Fibroblast of pulmonary artery (primary cell): Measurements from ENCODE around the gene PDZRN3.
A peak's percentile ranks its signal among the peaks of the same experiment; 100 is the strongest.

ENCODE experiments used
- DNase-seq: peaks from one replicate; pipeline ENCODE4 v3.0.0-alpha.2; 2010; ENCODE audit warnings: low read depth
- H3K4me3 ChIP-seq: replicated peaks from 2 replicates; pipeline ENCODE4 v1.5.1; 2011; ENCODE audit warnings: low read depth, mild to moderate bottlenecking, control low read depth, low read length, moderate library complexity
- TF ChIP-seq, protein P1 (sequence below): IDR thresholded peaks from 2 replicates; pipeline ENCODE4 v1.5.1; 2011; ENCODE audit warnings: mild to moderate bottlenecking, control low read depth, low read length, inconsistent platforms; ENCODE audit errors: missing control alignments

Gene PDZRN3

DNA sequence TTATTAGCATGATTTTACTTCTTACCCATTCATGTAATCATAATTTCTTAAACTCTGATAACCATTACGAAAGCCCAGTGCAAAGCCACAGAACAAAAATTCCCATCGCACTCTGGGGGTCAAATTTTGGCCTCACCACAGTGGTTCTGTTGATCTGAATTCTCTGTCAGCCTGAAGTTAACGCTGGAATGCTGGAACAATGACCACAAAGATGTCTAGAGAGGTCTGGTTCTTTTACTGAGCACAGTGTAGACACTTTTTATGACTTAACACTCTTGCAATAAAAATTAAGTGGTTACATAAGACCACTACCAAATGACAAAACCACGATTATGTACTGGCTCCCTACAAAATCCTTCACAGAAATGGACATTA is 94.7 kb downstream of the PDZRN3 start:
- TF ChIP-seq, protein P1, sequence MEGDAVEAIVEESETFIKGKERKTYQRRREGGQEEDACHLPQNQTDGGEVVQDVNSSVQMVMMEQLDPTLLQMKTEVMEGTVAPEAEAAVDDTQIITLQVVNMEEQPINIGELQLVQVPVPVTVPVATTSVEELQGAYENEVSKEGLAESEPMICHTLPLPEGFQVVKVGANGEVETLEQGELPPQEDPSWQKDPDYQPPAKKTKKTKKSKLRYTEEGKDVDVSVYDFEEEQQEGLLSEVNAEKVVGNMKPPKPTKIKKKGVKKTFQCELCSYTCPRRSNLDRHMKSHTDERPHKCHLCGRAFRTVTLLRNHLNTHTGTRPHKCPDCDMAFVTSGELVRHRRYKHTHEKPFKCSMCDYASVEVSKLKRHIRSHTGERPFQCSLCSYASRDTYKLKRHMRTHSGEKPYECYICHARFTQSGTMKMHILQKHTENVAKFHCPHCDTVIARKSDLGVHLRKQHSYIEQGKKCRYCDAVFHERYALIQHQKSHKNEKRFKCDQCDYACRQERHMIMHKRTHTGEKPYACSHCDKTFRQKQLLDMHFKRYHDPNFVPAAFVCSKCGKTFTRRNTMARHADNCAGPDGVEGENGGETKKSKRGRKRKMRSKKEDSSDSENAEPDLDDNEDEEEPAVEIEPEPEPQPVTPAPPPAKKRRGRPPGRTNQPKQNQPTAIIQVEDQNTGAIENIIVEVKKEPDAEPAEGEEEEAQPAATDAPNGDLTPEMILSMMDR, result no peak
- H3K4me3 ChIP-seq, result no peak overlapping the region
- peak; percentile 61 for DNase-seq

DNA sequence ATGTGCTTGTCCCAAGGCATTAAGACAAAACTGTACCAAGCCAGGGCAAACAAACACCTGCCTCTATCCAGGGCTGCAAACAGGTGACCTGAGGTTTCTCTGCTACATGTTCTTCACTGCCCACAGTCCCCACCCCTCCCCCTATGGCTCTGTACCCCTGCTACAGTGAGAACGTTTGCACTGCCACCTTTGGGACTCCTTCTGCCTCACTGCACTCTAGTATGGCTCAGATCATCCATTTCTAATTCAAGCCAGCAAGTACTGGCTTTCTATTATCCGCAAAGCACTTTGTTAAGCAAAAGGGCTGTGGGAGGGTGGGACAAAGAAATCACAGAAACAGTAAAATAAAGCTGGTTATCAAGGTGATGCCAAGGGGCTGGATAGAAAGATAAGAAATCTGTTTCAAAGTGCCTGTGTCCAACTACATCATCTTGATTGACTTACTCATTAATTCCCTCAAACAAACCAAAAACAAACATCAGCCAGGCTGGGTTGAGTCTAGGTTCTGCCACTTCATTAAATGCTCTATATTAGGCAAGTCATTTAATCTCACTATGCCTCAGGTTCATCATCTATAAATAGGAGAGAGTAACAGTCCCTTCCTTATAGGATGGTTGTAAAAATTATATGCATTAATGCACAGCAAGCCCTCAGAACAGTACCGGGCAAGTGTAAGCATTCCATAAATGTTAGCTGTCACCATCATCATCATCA is 95.3 kb downstream of the PDZRN3 start:
- H3K4me3 ChIP-seq, result no peak overlapping the region
- TF ChIP-seq, protein P1, result no peak
- DNase-seq, result no peak

DNA sequence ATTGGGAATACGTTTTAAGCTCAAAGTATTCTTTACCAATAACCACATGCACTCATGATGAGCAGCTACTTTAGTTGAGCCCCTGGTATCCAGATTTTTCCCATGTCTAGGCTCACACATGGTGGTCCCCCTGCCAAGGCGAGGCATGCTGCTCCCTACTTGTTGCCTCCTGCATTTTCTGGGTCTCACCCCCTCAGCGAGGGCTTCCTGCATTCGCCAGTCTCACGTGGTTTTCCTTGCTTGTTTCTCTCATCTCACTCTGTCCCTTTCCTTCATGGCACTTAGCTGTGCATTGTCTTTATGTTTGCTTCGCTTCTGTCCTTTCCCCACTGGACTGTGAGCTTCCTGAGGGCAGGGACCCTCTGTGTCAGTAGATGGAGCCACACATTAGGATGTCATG is 99.2 kb downstream of the PDZRN3 start:
- H3K4me3 ChIP-seq, result no peak overlapping the region
- TF ChIP-seq, protein P1, result no peak
- no peak for DNase-seq

DNA sequence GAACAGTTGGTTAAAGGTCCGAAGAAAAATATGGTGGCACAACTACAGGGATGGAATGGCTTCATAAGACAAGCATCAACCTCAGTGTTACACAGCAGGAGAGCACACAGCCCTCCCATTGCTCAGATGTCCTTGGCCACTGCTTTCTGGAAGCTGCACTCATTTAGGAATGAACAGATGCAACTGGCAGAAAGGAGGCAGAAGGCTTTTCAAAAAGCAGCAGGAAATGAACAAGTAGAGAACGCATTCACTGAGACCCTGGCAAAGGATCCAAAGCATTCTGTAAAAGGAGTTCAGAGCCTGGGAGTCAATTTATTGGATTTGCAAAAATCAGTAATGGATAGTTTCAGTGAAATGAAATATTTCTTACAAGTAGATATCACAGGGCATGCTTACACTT is 101.1 kb downstream of the PDZRN3 start:
- no peak overlapping the region for H3K4me3 ChIP-seq
- DNase-seq, result no peak
- TF ChIP-seq, protein P1, result no peak

DNA sequence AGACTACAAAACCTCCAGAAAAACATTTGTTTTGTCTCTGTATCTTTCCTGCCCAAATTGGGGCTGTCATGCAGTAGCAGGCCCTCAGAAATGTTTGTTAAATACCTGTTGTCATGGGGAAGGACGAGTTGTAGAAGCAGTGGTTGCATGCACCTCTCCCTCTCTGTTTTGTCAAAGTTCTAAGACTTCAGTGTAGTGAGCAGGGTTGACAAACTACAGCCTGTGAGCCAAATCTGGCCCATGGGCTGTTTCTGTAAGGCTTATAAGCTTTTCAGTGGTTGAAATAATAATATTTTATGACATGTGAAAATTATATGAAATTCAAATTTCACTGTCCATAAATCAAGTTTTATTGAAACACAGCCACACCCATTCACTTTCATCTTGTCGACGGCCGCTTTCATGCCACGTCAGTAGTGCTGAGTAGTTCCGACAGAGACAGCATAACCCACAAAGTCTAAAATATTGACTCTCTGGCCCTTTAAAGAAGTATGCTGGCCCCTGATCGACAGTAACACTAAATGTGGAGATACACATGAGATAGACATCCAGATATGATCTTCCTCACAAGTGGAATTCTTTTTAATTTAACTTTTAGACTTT is 102.9 kb downstream of the PDZRN3 start:
- TF ChIP-seq, protein P1, result no peak
- no peak overlapping the region for H3K4me3 ChIP-seq
- DNase-seq, result no peak

DNA sequence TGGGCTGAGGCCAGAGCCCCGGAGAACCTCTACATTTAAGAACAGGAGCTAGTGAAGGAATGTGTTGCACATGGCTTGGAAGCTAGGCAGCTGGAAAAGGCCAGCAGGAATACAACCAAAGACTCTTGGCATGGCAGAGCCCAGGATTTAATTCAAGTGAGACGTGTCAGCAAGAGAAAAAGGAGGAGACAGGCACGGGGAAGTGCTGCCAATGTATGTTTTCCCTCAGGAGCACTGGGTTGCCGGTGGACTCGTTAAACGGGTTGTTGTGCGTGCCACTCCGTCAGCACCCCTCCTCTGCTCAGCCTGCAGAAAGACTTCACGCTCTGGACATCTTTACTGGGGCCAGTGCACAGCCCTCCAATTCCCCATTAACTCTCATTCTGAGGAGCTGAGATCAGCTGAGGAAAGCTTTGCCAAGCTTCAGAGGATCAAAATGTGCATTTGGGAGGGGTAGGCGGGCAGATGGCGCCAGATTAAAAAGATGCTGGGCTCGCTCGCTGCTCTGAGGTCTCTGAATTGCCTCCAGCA is 103.7 kb downstream of the PDZRN3 start:
- no peak for DNase-seq
- TF ChIP-seq, protein P1, result no peak
- H3K4me3 ChIP-seq, result no peak overlapping the region
